HG03175 (cell line): ENCODE data around the gene VAV1.
A peak's percentile ranks its signal among the peaks of the same experiment; 100 is the strongest.
"Not testable (repeated sequence)": the region's sequence is repeated elsewhere in the genome, so short reads cannot be mapped to it uniquely, and the experiment has no call there.

ENCODE experiments used
- ATAC-seq: cut with Tn5 transposase; IDR thresholded peaks from one replicate; pipeline ENCODE4 v1.9.1; 2021; ENCODE audit warnings: mild to moderate bottlenecking, moderate library complexity; ENCODE audit not compliant: unreplicated experiment

The VAV1 gene

DNA sequence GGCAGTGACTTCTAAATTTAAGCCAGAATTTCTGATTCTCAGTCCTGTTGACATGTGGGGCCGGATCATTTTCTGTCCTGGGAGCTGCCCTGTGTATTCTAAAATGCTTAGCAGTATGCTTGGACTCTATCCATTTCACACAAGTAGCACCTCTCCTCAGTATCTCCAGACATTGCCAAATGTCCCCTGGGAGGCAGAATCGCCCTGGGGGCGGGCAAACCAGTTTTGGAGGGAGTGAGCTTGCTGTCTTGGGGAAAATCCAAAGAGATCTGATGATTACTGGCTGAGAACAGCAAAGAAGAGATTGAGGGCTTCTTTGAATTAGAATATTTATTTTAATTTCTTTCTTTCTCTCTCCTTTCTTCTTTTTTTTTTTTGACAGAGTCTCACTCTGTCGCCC lies 16.4 kb downstream of the VAV1 start:
- ATAC-seq = no peak

DNA sequence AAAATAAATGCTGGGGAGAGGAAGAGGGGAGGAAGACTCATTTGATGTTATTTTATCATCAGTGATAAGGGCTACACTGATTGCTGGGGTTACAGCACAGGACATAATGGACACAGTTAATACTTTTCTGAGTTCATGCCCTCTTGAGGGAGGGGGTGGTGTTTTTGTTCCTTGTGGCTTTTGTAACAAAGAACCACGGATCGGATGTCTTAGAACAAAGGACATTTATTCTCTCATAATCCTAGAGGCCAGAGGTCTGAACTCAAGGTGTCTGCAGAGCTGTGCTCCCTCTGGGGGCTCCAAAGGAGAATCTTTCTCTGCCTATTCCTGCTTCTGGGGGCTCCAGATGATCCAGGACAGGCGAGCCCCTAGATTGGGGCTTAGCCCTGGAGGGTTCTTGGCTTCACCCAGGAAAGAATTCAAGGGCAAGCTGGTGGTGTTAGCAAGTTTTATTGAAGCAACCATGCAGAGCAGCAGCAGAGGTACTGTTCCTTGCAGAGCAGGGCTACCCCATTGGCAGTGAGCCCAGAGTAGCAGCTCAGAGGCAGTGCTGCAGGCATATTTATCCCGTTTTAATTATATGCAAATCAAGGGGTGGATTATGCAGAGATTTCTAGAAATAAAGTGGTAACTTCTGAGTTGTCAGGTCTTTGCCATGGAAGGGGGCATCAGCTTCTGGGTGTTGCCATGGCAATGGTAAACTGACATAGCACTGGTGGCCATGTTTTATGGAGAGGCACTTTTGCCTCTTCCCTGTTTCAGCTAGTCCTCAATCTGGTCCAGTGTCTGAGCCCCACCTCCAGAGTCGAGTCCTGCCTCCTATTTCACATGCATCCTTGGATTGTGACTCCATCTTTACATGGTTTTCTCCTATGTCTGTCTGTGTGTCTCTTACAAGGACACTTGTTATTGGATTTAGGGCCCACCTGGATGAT lies 18.0 kb downstream of the VAV1 start:
- no peak for ATAC-seq

DNA sequence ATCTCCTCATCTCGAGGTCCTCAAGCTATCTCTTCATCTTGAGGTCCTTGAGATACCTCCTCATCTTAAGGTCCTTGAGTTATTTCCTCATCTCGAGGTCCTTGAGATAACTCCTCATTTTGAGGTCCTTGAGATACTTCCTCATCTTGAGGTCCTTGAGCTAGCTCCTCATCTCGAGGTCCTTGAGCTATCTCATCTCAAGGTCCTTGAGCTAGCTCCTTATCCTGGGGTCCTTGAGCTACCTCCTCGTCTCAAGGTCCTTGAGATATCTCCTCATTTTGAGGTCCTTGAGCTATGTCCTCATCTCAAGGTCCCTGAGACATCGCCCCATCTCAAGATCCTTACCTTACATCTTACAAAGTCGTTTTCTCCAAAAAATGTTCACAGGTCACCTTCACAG lies 18.7 kb downstream of the VAV1 start:
- no peak for ATAC-seq

DNA sequence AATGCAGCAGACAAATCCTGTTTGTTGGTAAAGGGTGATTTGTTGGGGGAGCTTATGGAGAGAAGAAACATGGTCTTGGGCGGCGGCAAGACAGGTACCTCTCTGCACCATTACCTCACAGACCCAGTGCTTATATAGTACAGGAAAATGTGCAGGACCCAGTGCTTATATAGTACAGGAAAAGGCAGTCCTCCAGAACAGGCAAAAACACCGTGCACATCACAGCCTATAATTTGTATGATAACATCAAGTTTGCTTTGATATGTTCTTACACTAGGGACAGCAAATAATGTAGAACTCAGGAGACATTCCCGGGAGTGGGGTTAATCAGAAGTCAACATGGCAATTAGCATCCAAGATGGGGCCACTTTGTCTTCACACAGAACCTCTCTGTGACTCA lies 20.9 kb downstream of the VAV1 start:
- ATAC-seq = no peak

- no peak for ATAC-seq
These were observed 21.5 kb downstream of the VAV1 start for GRCh38 chr19:6793973-6794372.

DNA sequence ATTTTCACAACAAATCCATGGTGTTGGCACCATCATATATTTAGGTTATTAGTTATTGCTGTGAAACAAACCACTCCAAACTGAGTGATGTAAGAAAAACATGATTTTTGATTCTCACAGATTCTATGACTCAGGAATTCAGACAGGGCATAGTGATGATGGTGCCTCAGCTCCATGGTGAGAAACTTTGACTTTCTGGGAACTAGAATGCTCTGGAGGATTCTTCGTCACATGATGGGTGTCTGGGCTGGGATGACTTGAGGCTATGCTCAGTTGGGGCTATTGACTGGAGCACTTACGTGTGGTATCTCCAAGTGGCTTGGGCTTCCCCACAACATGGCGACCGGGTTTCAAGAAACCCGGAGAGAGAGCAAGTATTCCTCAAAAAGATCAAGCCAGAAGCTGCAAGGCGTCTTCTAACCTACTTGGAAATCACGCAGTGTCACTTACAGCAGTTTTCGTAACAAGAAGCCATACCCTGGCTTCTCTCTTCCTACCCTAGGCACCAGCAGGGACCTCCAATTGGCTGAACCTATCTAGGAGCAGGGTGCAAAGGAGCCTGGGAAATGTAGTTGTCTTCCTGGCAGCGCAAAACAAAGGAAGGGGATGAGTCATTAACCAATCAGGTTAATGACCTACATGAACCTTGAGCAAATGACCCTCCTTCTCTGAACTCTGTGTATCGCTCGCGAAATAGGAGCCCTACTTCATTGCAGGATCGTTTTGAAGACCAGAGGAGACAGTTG lies 22.4 kb downstream of the VAV1 start:
- ATAC-seq = no peak

- ATAC-seq = no peak
These were observed 23.8 kb downstream of the VAV1 start for GRCh38 chr19:6796278-6796677.

DNA sequence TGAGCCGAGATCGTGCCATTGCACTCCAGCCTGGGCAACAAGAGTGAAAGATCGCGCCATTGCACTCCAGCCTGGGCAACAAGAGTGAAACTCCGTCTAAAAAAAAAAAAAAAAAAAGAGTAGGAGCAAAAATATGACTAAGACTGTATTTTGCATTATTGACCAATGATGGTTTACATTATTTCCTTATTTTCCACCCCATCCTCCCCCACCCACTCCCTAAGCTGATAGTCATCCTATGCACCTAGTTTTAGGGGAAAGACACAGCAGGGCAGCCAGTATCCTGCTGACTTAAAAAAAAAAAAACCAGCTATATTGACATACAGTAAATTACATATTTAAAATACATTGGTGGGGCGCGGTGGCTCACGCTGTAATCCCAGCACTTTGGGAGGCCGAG lies 25.1 kb downstream of the VAV1 start:
- ATAC-seq = no peak

DNA sequence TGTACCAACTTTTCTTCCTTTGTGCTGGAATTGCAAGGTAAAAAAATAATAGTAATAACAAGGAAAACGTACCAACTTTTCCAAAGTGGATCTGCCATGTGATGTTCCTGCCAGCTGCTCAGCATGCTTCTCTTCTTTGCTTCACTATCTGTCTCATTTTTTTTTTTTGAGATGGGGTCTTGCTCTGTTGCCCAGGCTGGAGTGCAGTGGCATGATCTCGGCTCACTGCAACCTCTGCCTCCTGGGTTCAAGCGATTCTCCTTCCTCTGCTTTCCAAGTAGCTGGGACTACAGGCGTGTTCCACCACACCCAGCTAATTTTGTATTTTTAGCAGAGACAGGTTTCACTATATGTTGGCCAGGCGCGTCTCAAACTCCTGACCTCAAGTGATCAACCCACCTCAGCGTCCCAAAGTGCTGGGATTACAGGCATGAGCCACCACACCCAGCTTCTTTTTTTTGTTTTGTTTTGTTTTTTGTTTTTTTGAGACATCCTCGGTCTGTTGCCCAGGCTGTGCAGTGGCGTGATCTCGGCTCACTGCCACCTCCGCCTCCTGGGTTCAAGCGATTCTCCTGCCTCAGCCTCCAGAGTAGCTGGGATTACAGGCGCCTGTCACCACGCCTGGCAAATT lies 27.8 kb downstream of the VAV1 start:
- not testable (repeated sequence) for ATAC-seq

- no peak for ATAC-seq
These were observed 28.5 kb downstream of the VAV1 start for GRCh38 chr19:6800991-6801484.

GRCh38 chr19:6801485-6802086 lies 29.1 kb downstream of the VAV1 start:
- ATAC-seq = no peak

DNA sequence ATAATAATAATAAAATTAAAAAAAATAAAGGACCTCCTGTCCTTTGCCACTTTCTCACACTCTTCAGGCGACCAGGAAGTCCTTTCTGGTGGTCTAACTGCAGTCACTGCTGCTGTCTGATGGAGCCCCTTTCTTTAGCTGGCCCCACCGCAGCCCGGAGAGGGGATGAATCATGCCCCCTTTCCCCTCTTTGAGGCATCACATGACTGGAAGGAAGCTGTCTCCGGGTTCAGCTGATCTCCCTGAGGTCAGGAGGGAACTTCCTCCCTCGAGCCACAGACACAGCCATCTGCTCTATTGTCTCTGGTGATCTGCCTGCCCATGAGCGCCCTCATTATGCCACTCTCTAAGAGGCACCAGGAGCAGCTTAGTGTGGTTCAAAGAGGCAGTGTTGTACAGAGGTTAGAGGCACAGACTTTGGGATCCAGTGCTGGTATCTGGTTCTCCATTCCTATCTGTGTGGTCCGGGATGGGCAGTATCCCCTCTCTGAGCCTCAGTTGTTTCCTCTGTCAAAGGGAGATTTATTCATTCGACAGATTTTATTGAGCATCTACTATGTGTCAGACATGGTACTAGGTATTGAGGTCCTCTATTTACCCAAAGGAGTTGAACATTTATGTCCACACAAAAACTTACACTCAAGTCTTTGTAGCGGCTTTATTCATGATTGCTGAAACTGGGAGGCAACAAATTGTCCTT lies 30.0 kb downstream of the VAV1 start:
- peak; percentile 51 for ATAC-seq

- no peak for ATAC-seq
These were observed 30.5 kb downstream of the VAV1 start for GRCh38 chr19:6803036-6803404.

GRCh38 chr19:6806488-6806887 lies 34.0 kb downstream of the VAV1 start:
- no peak for ATAC-seq

- no peak for ATAC-seq
These were observed 34.8 kb downstream of the VAV1 start for GRCh38 chr19:6807291-6807690.

GRCh38 chr19:6808494-6808893 lies 36.0 kb downstream of the VAV1 start:
- ATAC-seq = no peak

- ATAC-seq = no peak
These were observed 36.8 kb downstream of the VAV1 start for GRCh38 chr19:6809262-6809661.

DNA sequence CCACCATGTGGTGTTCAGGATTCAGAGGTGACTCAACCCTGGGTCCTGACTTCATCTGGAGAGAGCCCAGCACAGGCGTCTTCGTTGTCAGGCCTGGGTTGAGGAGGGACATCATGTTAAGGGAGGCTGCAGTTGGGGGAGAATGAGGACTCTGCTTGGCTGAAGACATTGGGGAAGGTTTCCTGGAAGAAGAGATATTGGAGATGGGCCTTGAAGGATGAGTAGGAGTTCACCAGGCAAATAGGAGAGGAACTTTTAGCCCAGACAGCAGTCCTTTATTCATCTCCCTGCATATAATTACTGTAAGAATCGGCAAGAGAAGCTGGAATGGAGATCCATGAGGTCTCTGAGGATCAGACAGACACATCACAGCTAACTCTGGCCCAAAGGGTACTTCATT lies 38.9 kb downstream of the VAV1 start:
- no peak for ATAC-seq

- ATAC-seq = no peak
These were observed 39.4 kb downstream of the VAV1 start for GRCh38 chr19:6811906-6812305.

DNA sequence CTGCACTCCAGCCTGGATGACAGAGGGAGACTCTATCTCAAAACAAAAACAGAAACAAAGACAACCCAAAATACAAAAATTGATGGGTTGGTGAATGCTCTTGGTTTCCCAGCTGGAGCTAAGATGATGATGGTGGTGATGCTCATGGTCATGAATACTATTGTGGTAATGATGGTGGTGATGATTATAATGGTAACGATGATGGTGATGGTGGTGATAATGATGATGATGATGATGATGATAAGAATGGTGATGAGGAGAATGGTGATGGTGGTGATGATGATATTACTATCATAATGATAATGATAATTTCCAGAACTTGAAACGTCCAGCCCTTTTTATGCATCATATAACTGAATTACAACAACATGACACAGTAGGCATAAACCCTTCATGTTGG lies 40.1 kb downstream of the VAV1 start:
- ATAC-seq = no peak

- no peak for ATAC-seq
These were observed 41.2 kb downstream of the VAV1 start for GRCh38 chr19:6813659-6814058.
